DOHH2 (cell line): ENCODE measurements around the gene NRAP.

Source experiments
- EZH2phosphoT487 ChIP-seq: fragments of 200-600 bp; sonication (generic); IDR thresholded peaks from 2 replicates; pipeline ENCODE4 v1.6.1; 2017; ENCODE audit warnings: borderline replicate concordance, mild to moderate bottlenecking, antibody characterized with exemption, low read length, moderate library complexity, mixed read lengths
- TF ChIP-seq, protein P1 (sequence below): fragments of 200-600 bp; sonication (generic); IDR thresholded peaks from one replicate; pipeline ENCODE4 v1.5.1; 2014; ENCODE audit warnings: antibody characterized with exemption, mild to moderate bottlenecking, low read depth, low read length; ENCODE audit not compliant: poor library complexity, severe bottlenecking

- TF ChIP-seq, protein P1, sequence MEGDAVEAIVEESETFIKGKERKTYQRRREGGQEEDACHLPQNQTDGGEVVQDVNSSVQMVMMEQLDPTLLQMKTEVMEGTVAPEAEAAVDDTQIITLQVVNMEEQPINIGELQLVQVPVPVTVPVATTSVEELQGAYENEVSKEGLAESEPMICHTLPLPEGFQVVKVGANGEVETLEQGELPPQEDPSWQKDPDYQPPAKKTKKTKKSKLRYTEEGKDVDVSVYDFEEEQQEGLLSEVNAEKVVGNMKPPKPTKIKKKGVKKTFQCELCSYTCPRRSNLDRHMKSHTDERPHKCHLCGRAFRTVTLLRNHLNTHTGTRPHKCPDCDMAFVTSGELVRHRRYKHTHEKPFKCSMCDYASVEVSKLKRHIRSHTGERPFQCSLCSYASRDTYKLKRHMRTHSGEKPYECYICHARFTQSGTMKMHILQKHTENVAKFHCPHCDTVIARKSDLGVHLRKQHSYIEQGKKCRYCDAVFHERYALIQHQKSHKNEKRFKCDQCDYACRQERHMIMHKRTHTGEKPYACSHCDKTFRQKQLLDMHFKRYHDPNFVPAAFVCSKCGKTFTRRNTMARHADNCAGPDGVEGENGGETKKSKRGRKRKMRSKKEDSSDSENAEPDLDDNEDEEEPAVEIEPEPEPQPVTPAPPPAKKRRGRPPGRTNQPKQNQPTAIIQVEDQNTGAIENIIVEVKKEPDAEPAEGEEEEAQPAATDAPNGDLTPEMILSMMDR: no peak
- TF ChIP-seq EZH2phosphoT487: no peak
These were observed 71.5 kb downstream of the NRAP start for GRCh38 chr10:113592380-113592779.
